PC-9 (cell line): Measurements from ENCODE around the gene ADCY2. TPM values are rescaled to one million over a fixed set of nuclear protein-coding genes. Genes with fewer than 3 reads are reported as not detected.

Source experiments
- BruUV-seq: library from RNA; stranded (reverse); fragments of 400-500 nt; replicated peaks from 2 replicates; lab custom pipeline; 2021; lab: Mats Ljungman, UMichigan
- CTCF ChIA-PET: fragments of 300-600 bp; sonication (Branson Sonifier 250); formaldehyde crosslinking; loops from one replicate; lab custom pipeline; 2022; ENCODE audit warnings: antibody characterized with exemption; lab: Charles Lee
- POLR2A ChIA-PET: fragments of 300-600 bp; sonication (Branson Sonifier 250); formaldehyde crosslinking; loops from one replicate; lab custom pipeline; 2022; ENCODE audit warnings: antibody characterized with exemption; ENCODE audit not compliant: unreplicated experiment; lab: Charles Lee
- DNase-seq, 2 experiments: peaks; one replicate each; pipeline versions ENCODE4 v3.0.0 to v3.0.0-alpha.2; 2015 to 2022; ENCODE audit warnings: mixed read lengths in 1 of 2
- H2AFZ ChIP-seq: fragments of 200-600 bp; sonication (generic); 2 replicates; pipeline ENCODE4 v1.8.1; 2017; ENCODE audit warnings: antibody characterized with exemption
- H3F3A ChIP-seq: fragments of 200-600 bp; sonication (generic); 2 replicates; pipeline ENCODE4 v1.8.1; 2017; ENCODE audit warnings: antibody characterized with exemption, mild to moderate bottlenecking, low read depth; ENCODE audit not compliant: insufficient read depth
- H3K27ac ChIP-seq: fragments of 200-600 bp; sonication (generic); 2 replicates; pipeline ENCODE4 v1.6.1; 2016; ENCODE audit warnings: mixed run types
- H3K27me3 ChIP-seq: fragments of 200-600 bp; sonication (generic); 2 replicates; pipeline ENCODE4 v1.6.1; 2016; ENCODE audit warnings: low read depth, mixed run types; ENCODE audit not compliant: insufficient read depth
- H3K36me3 ChIP-seq: fragments of 200-600 bp; sonication (generic); 2 replicates; pipeline ENCODE4 v1.6.1; 2016; ENCODE audit warnings: low read depth, mixed run types
- H3K4me1 ChIP-seq: fragments of 200-600 bp; sonication (generic); replicated peaks from 2 replicates; pipeline ENCODE4 v1.6.1; 2016; ENCODE audit warnings: mixed run types; ENCODE audit not compliant: insufficient read depth
- H3K4me2 ChIP-seq: fragments of 200-600 bp; sonication (generic); 2 replicates; pipeline ENCODE4 v1.6.1; 2017; ENCODE audit warnings: mixed run types
- H3K4me3 ChIP-seq: fragments of 200-600 bp; sonication (generic); 2 replicates; pipeline ENCODE4 v1.6.1; 2016; ENCODE audit warnings: mixed run types
- H3K79me2 ChIP-seq: fragments of 200-600 bp; sonication (generic); 2 replicates; pipeline ENCODE4 v1.6.1; 2017; ENCODE audit warnings: low read depth, mixed run types
- H3K9me2 ChIP-seq: fragments of 200-600 bp; sonication (generic); 2 replicates; pipeline ENCODE4 v1.8.1; 2017; ENCODE audit warnings: mild to moderate bottlenecking; ENCODE audit not compliant: insufficient read depth
- H3K9me3 ChIP-seq: fragments of 200-600 bp; sonication (generic); 2 replicates; pipeline ENCODE4 v1.8.1; 2016; ENCODE audit warnings: low read depth; ENCODE audit not compliant: insufficient read depth
- H4K20me1 ChIP-seq: fragments of 200-600 bp; sonication (generic); 2 replicates; pipeline ENCODE4 v1.8.1; 2017; ENCODE audit not compliant: insufficient read depth
- CTCF ChIP-seq: fragments of 200-600 bp; sonication (generic); conservative IDR thresholded peaks from 2 replicates; pipeline ENCODE4 v1.6.1; 2017; ENCODE audit warnings: mixed run types, antibody characterized with exemption, mild to moderate bottlenecking, moderate library complexity
- EZH2 ChIP-seq: fragments of 200-600 bp; sonication (generic); IDR thresholded peaks from 2 replicates; pipeline ENCODE4 v1.8.0; 2017; ENCODE audit warnings: antibody characterized with exemption, low read depth
- intact Hi-C: fragments of 100-400 bp; cut with micrococcal nuclease; formaldehyde crosslinking; loops from one replicate; pipeline ENCODE4 v1.10.0; 2022; ENCODE audit not compliant: unreplicated experiment
- total RNA-seq: library from RNA; stranded (reverse); gene quantifications from 2 replicates; pipeline ENCODE4 v1.2.3, GENCODE V29; 2021

Gene ADCY2
- total RNA-seq, 1 experiment from 2014 or later = not detected

- ChIA-PET CTCF (no interaction called here), POLR2A (interaction anchor here (0.5 kb wide), 1 partner anchor 9 kb away, joined by 6 read pairs; no protein-coding TSS in a partner anchor)
- no peak overlapping the region for H3K27ac ChIP-seq
- intact Hi-C loops = loop anchor here (10.0 kb wide), 1 partner anchor 1232 kb away; the partner anchor contains the start of genes NSUN2 and SRD5A1
- peaks cover 15% of the 10 kb centered on the region for H3K4me1 ChIP-seq
- peak overlapping the region; percentile 95 for H3K4me2 ChIP-seq
- H3K36me3 ChIP-seq = peaks cover 6% of the 10 kb centered on the region; the same call in 1 of the 2 replicates
- H2AFZ ChIP-seq = no peak overlapping the region
- H3F3A ChIP-seq = no peaks in the 10 kb centered on the region
- DNase-seq = no peak
- no peak overlapping the region; the same call in 1 of the 2 replicates for H3K4me3 ChIP-seq
- H4K20me1 ChIP-seq = peaks cover 23% of the 10 kb centered on the region
- no peak for TF ChIP-seq EZH2
- no peak for TF ChIP-seq CTCF
- no TSS peak for BruUV-seq
- H3K9me3 ChIP-seq = no peaks in the 10 kb centered on the region
- H3K79me2 ChIP-seq = peaks cover 59% of the 10 kb centered on the region
- H3K9me2 ChIP-seq = no peaks in the 10 kb centered on the region
- no peaks in the 10 kb centered on the region for H3K27me3 ChIP-seq
These were observed 471.3 kb downstream of the ADCY2 start for GRCh38 chr5:7867260-7867659.

GRCh38 chr5:7868427-7868772 is 472.5 kb downstream of the ADCY2 start:
- intact Hi-C loops = loop anchor here (10.0 kb wide), 1 partner anchor 1234 kb away; the partner anchor contains the start of genes NSUN2 and SRD5A1
- Histone ChIP-seq H3F3A (no peaks in the 10 kb centered on the region), H3K79me2 (peaks cover 70% of the 10 kb centered on the region), H3K4me1 (peaks cover 15% of the 10 kb centered on the region), H3K36me3 (peaks cover 6% of the 10 kb centered on the region; the same call in 1 of the 2 replicates), H3K9me2 (no peaks in the 10 kb centered on the region), H3K27me3 (no peaks in the 10 kb centered on the region), H3K27ac (no peak overlapping the region), H4K20me1 (peaks cover 33% of the 10 kb centered on the region), H2AFZ (peak overlapping the region; percentile 99), H3K9me3 (no peaks in the 10 kb centered on the region), H3K4me3 (peak overlapping the region; percentile 100), H3K4me2 (peak overlapping the region; percentile 95)
- CTCF ChIA-PET = no interaction called here
- DNase-seq = no peak
- TSS peak; percentile 45 for BruUV-seq
- POLR2A ChIA-PET = interaction anchor here (0.5 to 1.0 kb wide), 8 partner anchors 9 to 1536 kb away, joined by 3 to 9 read pairs (median 4); partner anchors contain the start of gene TENT4A
- TF ChIP-seq EZH2 (no peak), CTCF (no peak)

- no peaks in the 10 kb centered on the region for H3F3A ChIP-seq
- intact Hi-C loops = loop anchor here (1.0 to 10.0 kb wide), 2 partner anchors 588 to 1234 kb away; partner anchors contain the start of genes NSUN2 and SRD5A1
- H2AFZ ChIP-seq = peak within 1 kb of the TSS; percentile 99
- BruUV-seq = no TSS peak
- peaks cover 33% of the 10 kb centered on the region for H4K20me1 ChIP-seq
- H3K27me3 ChIP-seq = no peaks in the 10 kb centered on the region
- H3K36me3 ChIP-seq = peaks cover 6% of the 10 kb centered on the region; the same call in 1 of the 2 replicates
- ChIA-PET POLR2A (interaction anchor here (0.5 to 1.0 kb wide), 9 partner anchors 11 to 1535 kb away, joined by 3 to 9 read pairs (median 4); partner anchors contain the start of genes NSUN2, SRD5A1 and TENT4A), CTCF (no interaction called here)
- TF ChIP-seq EZH2 = no peak
- TF ChIP-seq CTCF = no peak
- DNase-seq = peak; percentile 90 to 97
- H3K4me3 ChIP-seq = peak within 1 kb of the TSS; percentile 100
- H3K79me2 ChIP-seq = peaks cover 75% of the 10 kb centered on the region
- peak within 1 kb of the TSS; percentile 95 for H3K4me2 ChIP-seq
- no peaks in the 10 kb centered on the region for H3K9me2 ChIP-seq
- peaks cover 15% of the 10 kb centered on the region for H3K4me1 ChIP-seq
- peak within 1 kb of the TSS; percentile 48 for H3K27ac ChIP-seq
- no peaks in the 10 kb centered on the region for H3K9me3 ChIP-seq
These were observed 473.0 kb downstream of the ADCY2 start, which contains the start of the genes FASTKD3 and MTRR for GRCh38 chr5:7868773-7869473. TSS of gene FASTKD3 (minus strand) at chr5:7869031. CDS start at chr5:7868083, 948 bp downstream. TSS of gene MTRR (plus strand) at chr5:7869148. CDS start at chr5:7870795, 1,647 bp downstream.
